HG03571 (cell line): ENCODE results near the gene ZNF609.
"Not testable (repeated sequence)": the region's sequence is repeated elsewhere in the genome, so short reads cannot be mapped to it uniquely, and the experiment has no call there.

ENCODE experiments used
- ATAC-seq: cut with Tn5 transposase; IDR thresholded peaks from one replicate; pipeline ENCODE4 v1.9.1; 2021; ENCODE audit not compliant: unreplicated experiment

Gene ZNF609

GRCh38 chr15:64580696-64581407 is 120.5 kb downstream of the ZNF609 start:
- no peak for ATAC-seq

- ATAC-seq, result no peak
Observed at GRCh38 chr15:64581408-64581761, 121.0 kb downstream of the ZNF609 start.

- ATAC-seq, result no peak
Observed at GRCh38 chr15:64582202-64582601, 121.8 kb downstream of the ZNF609 start.

- ATAC-seq, result no peak
Observed at GRCh38 chr15:64583519-64583918, 123.1 kb downstream of the ZNF609 start.

- ATAC-seq, result no peak
Observed at GRCh38 chr15:64583983-64584382, 123.6 kb downstream of the ZNF609 start.

GRCh38 chr15:64586259-64586870 is 126.0 kb downstream of the ZNF609 start:
- ATAC-seq, result no peak

- no peak for ATAC-seq
Observed at GRCh38 chr15:64586984-64587383, 126.6 kb downstream of the ZNF609 start.

- no peak for ATAC-seq
Observed at GRCh38 chr15:64589435-64590084, 129.2 kb downstream of the ZNF609 start.

- not testable (repeated sequence) for ATAC-seq
Observed at GRCh38 chr15:64592845-64593244, 132.5 kb downstream of the ZNF609 start.

- ATAC-seq, result peak; percentile 50
Observed at GRCh38 chr15:64596701-64597476, 136.5 kb downstream of the ZNF609 start.

GRCh38 chr15:64597477-64597822 is 137.1 kb downstream of the ZNF609 start:
- ATAC-seq, result no peak

GRCh38 chr15:64599226-64599625 is 138.8 kb downstream of the ZNF609 start:
- ATAC-seq, result no peak

- no peak for ATAC-seq
Observed at GRCh38 chr15:64599716-64600115, 139.3 kb downstream of the ZNF609 start.

GRCh38 chr15:64600794-64601193 is 140.4 kb downstream of the ZNF609 start:
- ATAC-seq, result no peak

- no peak for ATAC-seq
Observed at GRCh38 chr15:64604319-64604718, 143.9 kb downstream of the ZNF609 start.

GRCh38 chr15:64607416-64607815 is 147.0 kb downstream of the ZNF609 start:
- not testable (repeated sequence) for ATAC-seq

GRCh38 chr15:64610257-64610919 is 150.0 kb downstream of the ZNF609 start:
- no peak for ATAC-seq

- ATAC-seq, result no peak
Observed at GRCh38 chr15:64611085-64611725, 150.8 kb downstream of the ZNF609 start.

GRCh38 chr15:64614519-64614918 is 154.1 kb downstream of the ZNF609 start:
- no peak for ATAC-seq

- ATAC-seq, result no peak
Observed at GRCh38 chr15:64617727-64618126, 157.3 kb downstream of the ZNF609 start.

- no peak for ATAC-seq
Observed at GRCh38 chr15:64618138-64618537, 157.8 kb downstream of the ZNF609 start.
